ENCODE results near the gene GALNT18. TPM values are rescaled to one million over a fixed set of nuclear protein-coding genes. Genes with fewer than 3 reads are reported as not detected.

The GALNT18 gene
- total RNA-seq, 1 experiment from 2014 or later: 1.7 TPM

- H3K9ac ChIP-seq (ENCODE audit: extremely low read depth, insufficient read length, low read length): no peak overlapping the region
- H3K4ac ChIP-seq (ENCODE audit: low read depth, low read length): no peak overlapping the region
- no peaks in the 10 kb centered on the region for H3K4me1 ChIP-seq (ENCODE audit: insufficient read depth, low read length)
- H3K4me3 Mint-ChIP-seq: no peak overlapping the region
- H3K27me3 Mint-ChIP-seq (ENCODE audit: low read depth): peaks cover 4% of the 10 kb centered on the region
- H3K27ac Mint-ChIP-seq: no peak overlapping the region
- H3T11ph ChIP-seq (ENCODE audit: low read length): no peak overlapping the region
- no peak overlapping the region for H3K56ac ChIP-seq (ENCODE audit: insufficient read length, low read depth, low read length)
- H2BK20ac ChIP-seq (ENCODE audit: low read depth, low read length, poor library complexity, severe bottlenecking): no peak overlapping the region
- no peaks in the 10 kb centered on the region for H3K36me3 Mint-ChIP-seq (ENCODE audit: insufficient read depth in 1 of 3, low read depth in 3 of 3)
- H4K5ac ChIP-seq (ENCODE audit: insufficient read length, low read depth, low read length): no peak overlapping the region
- H3K9me3 ChIP-seq (ENCODE audit: control insufficient read depth, low read depth, low read length): no peaks in the 10 kb centered on the region
- no peak for TF ChIP-seq CTCF (conservative IDR thresholded peaks at IDR 0.05)
- no peak overlapping the region for H4K91ac ChIP-seq (ENCODE audit: insufficient read length, low read depth, low read length)
- no peak overlapping the region for H3K4me2 ChIP-seq (ENCODE audit: insufficient read depth, insufficient read length, low read length)
- H3K4me1 Mint-ChIP-seq: peaks cover 4 to 8% of the 10 kb centered on the region in 2 experiments; a peak in 3 of 4 replicates
- H3K18ac ChIP-seq (ENCODE audit: insufficient read length, low read depth, low read length): no peak overlapping the region
- WGBS (ENCODE audit: extremely low coverage, insufficient read length, low lambda C conversion rate): no CpG with 5 or more reads among the region's 1 CpG
- no peak overlapping the region for H2AK5ac ChIP-seq (ENCODE audit: insufficient read length, low read length)
- H3K23ac ChIP-seq (ENCODE audit: insufficient read length, low read depth, low read length): no peak overlapping the region
- H3K23me2 ChIP-seq (ENCODE audit: insufficient read length, low read depth, low read length, poor library complexity, severe bottlenecking): no peaks in the 10 kb centered on the region
- no peaks in the 10 kb centered on the region for H4K20me1 ChIP-seq (ENCODE audit: control insufficient read depth, insufficient read depth, insufficient read length)
- H2BK5ac ChIP-seq (ENCODE audit: insufficient read length, low read length): no peak overlapping the region
- no peak for DNase-seq
- H2BK15ac ChIP-seq (ENCODE audit: low read depth, low read length): no peak overlapping the region
- H3K9me3 Mint-ChIP-seq: no peaks in the 10 kb centered on the region
- H2BK120ac ChIP-seq (ENCODE audit: low read depth, low read length, poor library complexity, severe bottlenecking): no peak overlapping the region
- H3K79me1 ChIP-seq (ENCODE audit: insufficient read depth, low read depth, low read length, poor library complexity, severe bottlenecking): no peaks in the 10 kb centered on the region
- no peak overlapping the region for H3K14ac ChIP-seq (ENCODE audit: insufficient read depth, low read length)
- H2AFZ ChIP-seq (ENCODE audit: low read length): no peak overlapping the region
- no peak overlapping the region for H3K27ac ChIP-seq (ENCODE audit: insufficient read length, low read depth, low read length)
- H3K79me2 ChIP-seq (ENCODE audit: insufficient read depth, low read length): no peaks in the 10 kb centered on the region
- no peak overlapping the region for H2BK12ac ChIP-seq (ENCODE audit: insufficient read length, low read depth, low read length)
- no peak overlapping the region for H4K8ac ChIP-seq (replicated peaks; ENCODE audit: insufficient read length, low read depth, low read length)
- no peaks in the 10 kb centered on the region for H3K27me3 ChIP-seq (ENCODE audit: insufficient read depth, low read length)
Observed at GRCh38 chr11:11313426-11313825, 308.4 kb downstream of the GALNT18 start.
